Trophoblast cell (in vitro differentiated cells and primary cell): ENCODE data around the gene TMEM52.

Experiments
- DNase-seq, 2 donors: peaks; one replicate each; pipeline ENCODE4 v3.0.0-alpha.2; 2016
- H2AFZ ChIP-seq: 2 replicates; pipeline ENCODE4 v1.6.1; 2013; ENCODE audit warnings: low read length, moderate library complexity, mild to moderate bottlenecking; ENCODE audit not compliant: insufficient read depth, poor library complexity
- H2AK5ac ChIP-seq: 2 replicates; pipeline ENCODE4 v1.6.1; 2013; ENCODE audit warnings: mild to moderate bottlenecking, low read length
- H2BK120ac ChIP-seq: 2 replicates; pipeline ENCODE4 v1.6.1; 2013; ENCODE audit warnings: low read length, mild to moderate bottlenecking, moderate library complexity; ENCODE audit not compliant: insufficient read depth, poor library complexity
- H2BK12ac ChIP-seq: 2 replicates; pipeline ENCODE4 v1.6.1; 2013; ENCODE audit warnings: mild to moderate bottlenecking, low read length, moderate library complexity
- H2BK5ac ChIP-seq: 2 replicates; pipeline ENCODE4 v1.6.1; 2013; ENCODE audit warnings: low read length, low read depth, moderate library complexity, mild to moderate bottlenecking; ENCODE audit not compliant: poor library complexity
- H3K14ac ChIP-seq: 2 replicates; pipeline ENCODE4 v1.6.1; 2013; ENCODE audit warnings: mild to moderate bottlenecking, low read length
- H3K18ac ChIP-seq: 2 replicates; pipeline ENCODE4 v1.6.1; 2013; ENCODE audit warnings: mild to moderate bottlenecking, low read length
- H3K23ac ChIP-seq: 2 replicates; pipeline ENCODE4 v1.6.1; 2013; ENCODE audit warnings: low read length
- H3K27ac ChIP-seq: 2 replicates; pipeline ENCODE4 v1.5.1; 2013; ENCODE audit warnings: low read depth, mild to moderate bottlenecking, inconsistent platforms, low read length, moderate library complexity
- H3K27me3 ChIP-seq: 2 replicates; pipeline ENCODE4 v1.6.1; 2013; ENCODE audit warnings: inconsistent platforms, mild to moderate bottlenecking, low read length, moderate library complexity; ENCODE audit not compliant: insufficient read depth
- H3K36me3 ChIP-seq, 2 experiments: 1 replicate in 1 of 2; 2 replicates in 1 of 2; pipeline ENCODE4 v1.6.1; 2013; ENCODE audit warnings: low read length in 2 of 2, mild to moderate bottlenecking in 2 of 2, moderate library complexity in 1 of 2; ENCODE audit not compliant: insufficient read depth in 2 of 2, control insufficient read depth in 1 of 2
- H3K4ac ChIP-seq: 2 replicates; pipeline ENCODE4 v1.6.1; 2013; ENCODE audit warnings: low read depth, mild to moderate bottlenecking, low read length, moderate library complexity
- H3K4me1 ChIP-seq, 2 experiments: 1 replicate in 1 of 2; 2 replicates in 1 of 2; pipeline ENCODE4 v1.6.1; 2013; ENCODE audit warnings: low read length in 2 of 2, mild to moderate bottlenecking in 2 of 2, moderate library complexity in 1 of 2; ENCODE audit not compliant: insufficient read depth in 2 of 2, control insufficient read depth in 1 of 2
- H3K4me2 ChIP-seq: 2 replicates; pipeline ENCODE4 v1.6.1; 2013; ENCODE audit warnings: inconsistent platforms, mild to moderate bottlenecking, low read length, moderate library complexity
- H3K4me3 ChIP-seq: 2 replicates; pipeline ENCODE4 v1.5.1; 2013; ENCODE audit warnings: mild to moderate bottlenecking, low read depth, low read length, inconsistent platforms
- H3K79me1 ChIP-seq: one replicate; pipeline ENCODE4 v1.6.1; 2013; ENCODE audit warnings: low read length
- H3K79me2 ChIP-seq: 2 replicates; pipeline ENCODE4 v1.6.1; 2013; ENCODE audit warnings: low read length, mild to moderate bottlenecking; ENCODE audit not compliant: control insufficient read depth, insufficient read depth, poor library complexity
- H3K9ac ChIP-seq: 2 replicates; pipeline ENCODE4 v1.6.1; 2013; ENCODE audit warnings: mild to moderate bottlenecking, low read length
- H3K9me3 ChIP-seq: 2 replicates; pipeline ENCODE4 v1.6.1; 2013; ENCODE audit warnings: low read depth, mild to moderate bottlenecking, control low read depth, inconsistent platforms, low read length; ENCODE audit not compliant: insufficient read depth
- H4K12ac ChIP-seq: 2 replicates; pipeline ENCODE4 v1.6.1; 2013; ENCODE audit warnings: low read depth, mild to moderate bottlenecking, low read length, moderate library complexity
- H4K8ac ChIP-seq: 2 replicates; pipeline ENCODE4 v1.6.1; 2013; ENCODE audit warnings: low read depth, mild to moderate bottlenecking, low read length, moderate library complexity
- H4K91ac ChIP-seq: one replicate; pipeline ENCODE4 v1.6.1; 2013; ENCODE audit warnings: low read depth, mild to moderate bottlenecking, low read length, moderate library complexity
- WGBS: extraction: QIAGEN DNeasy Blood & Tissue Kit; methylation state at CpG from one replicate; pipeline ENCODE4 v1.1.7; 2013; ENCODE audit warnings: missing lambda C conversion rate; ENCODE audit not compliant: insufficient read length, insufficient coverage; ENCODE audit errors: extremely low coverage; 5-methylcytosine and 5-hydroxymethylcytosine counted together

TMEM52 gene

DNA sequence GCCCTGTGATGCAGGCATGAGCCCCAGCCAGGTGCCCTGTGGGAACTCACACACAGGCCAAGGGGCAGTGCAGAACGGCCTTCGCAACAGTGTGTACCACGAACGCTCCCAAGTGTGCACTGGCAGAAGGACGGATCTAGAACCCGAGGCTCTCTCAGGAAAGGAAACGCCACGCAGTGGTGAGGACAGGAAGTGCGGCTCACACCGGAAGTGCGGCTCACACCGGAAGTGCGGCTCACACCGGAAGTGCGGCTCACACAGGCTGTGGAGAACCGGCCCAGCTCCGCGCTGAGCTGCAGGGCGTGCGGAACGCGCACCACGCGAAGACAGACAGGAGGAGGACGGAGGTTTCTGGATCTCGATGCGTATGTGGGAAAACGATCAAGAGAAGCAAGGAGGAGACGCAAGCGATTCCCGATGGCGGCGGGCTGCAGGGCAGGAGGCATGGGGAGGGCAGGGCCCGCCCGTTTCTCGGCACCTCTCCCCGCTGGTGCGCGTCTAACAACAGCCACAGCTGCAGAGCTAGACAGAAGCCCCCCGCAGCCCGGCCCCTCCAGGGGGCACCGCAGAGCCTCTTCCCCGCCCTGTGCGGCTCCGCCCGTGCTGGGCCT, 35.9 kb upstream of the TMEM52 start:
- no CpG with 5 or more reads among the region's 46 CpGs for WGBS
- Histone ChIP-seq H4K8ac (no peak overlapping the region), H3K4me2 (no peak overlapping the region), H3K23ac (no peak overlapping the region), H2BK12ac (no peak overlapping the region), H4K91ac (no peak overlapping the region), H2AK5ac (no peak overlapping the region), H3K27ac (no peak overlapping the region), H2BK120ac (no peak overlapping the region), H2AFZ (no peak overlapping the region), H2BK5ac (no peak overlapping the region), H3K14ac (no peak overlapping the region), H3K79me1 (no peaks in the 10 kb centered on the region), H3K9ac (no peak overlapping the region), H3K4ac (no peak overlapping the region), H4K12ac (no peak overlapping the region), H3K18ac (no peak overlapping the region), H3K9me3 (peaks cover 2% of the 10 kb centered on the region), H3K79me2 (no peaks in the 10 kb centered on the region), H3K27me3 (no peaks in the 10 kb centered on the region), H3K4me1 (peaks cover 0 to 1% of the 10 kb centered on the region in 2 experiments), H3K4me3 (no peak overlapping the region), H3K36me3 (no peaks in the 10 kb centered on the region)
- no peak for DNase-seq

DNA sequence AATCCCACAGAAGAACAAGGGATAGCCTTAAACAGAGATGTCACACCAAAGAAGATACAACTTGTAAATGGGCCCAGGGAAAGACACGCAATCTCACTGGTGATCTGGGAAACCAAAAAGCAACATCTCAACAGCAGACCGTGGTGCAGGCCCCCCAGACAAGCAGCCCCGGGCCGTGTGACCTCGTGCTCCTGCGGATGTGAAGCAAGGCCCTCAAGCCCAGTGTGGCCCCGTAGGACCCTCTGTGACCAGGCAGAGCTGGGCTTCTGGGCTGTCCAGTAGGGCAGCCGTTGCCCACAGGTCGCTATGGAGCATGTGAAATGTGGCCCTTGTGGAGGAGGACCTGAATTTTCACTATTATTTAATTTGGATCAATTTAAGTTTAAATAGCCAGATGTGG, 34.9 kb upstream of the TMEM52 start:
- Histone ChIP-seq H4K8ac (no peak overlapping the region), H3K4me1 (no peaks in the 10 kb centered on the region), H3K18ac (no peak overlapping the region), H3K27me3 (no peaks in the 10 kb centered on the region), H4K91ac (no peak overlapping the region), H3K4ac (no peak overlapping the region), H3K36me3 (no peaks in the 10 kb centered on the region), H2AK5ac (no peak overlapping the region), H3K4me3 (no peak overlapping the region), H2BK12ac (no peak overlapping the region), H2BK120ac (no peak overlapping the region), H3K9ac (no peak overlapping the region), H3K9me3 (peaks cover 2% of the 10 kb centered on the region), H3K79me2 (no peaks in the 10 kb centered on the region), H3K23ac (no peak overlapping the region), H3K4me2 (no peak overlapping the region), H2AFZ (no peak overlapping the region), H3K27ac (no peak overlapping the region), H2BK5ac (no peak overlapping the region), H3K14ac (no peak overlapping the region), H4K12ac (no peak overlapping the region), H3K79me1 (no peaks in the 10 kb centered on the region)
- no CpG with 5 or more reads among the region's 9 CpGs for WGBS
- no peak for DNase-seq

DNA sequence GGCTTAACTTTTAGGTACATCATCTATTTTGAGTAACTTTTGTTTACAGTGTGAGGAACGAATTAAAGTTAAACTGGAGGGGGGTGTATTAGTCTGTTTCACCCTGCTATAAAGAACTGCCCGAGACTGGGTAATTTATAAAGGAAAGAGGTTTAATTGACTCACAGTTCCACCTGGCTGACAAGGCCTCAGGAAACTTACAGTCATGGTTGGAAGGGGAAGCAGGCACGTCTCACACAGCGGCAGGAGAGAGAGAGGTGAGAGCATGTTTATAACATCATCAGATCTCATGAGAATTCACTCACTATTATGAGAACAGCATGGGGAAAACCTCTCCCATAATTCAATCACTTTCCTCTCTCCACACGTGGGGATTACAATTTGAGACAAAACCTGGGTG, 31.9 kb upstream of the TMEM52 start:
- Histone ChIP-seq H3K79me2 (no peaks in the 10 kb centered on the region), H3K36me3 (no peaks in the 10 kb centered on the region), H3K4me3 (no peak overlapping the region), H3K4me2 (no peak overlapping the region), H3K4me1 (no peaks in the 10 kb centered on the region), H3K4ac (no peak overlapping the region), H3K14ac (no peak overlapping the region), H2BK120ac (no peak overlapping the region), H3K23ac (no peak overlapping the region), H3K27me3 (no peaks in the 10 kb centered on the region), H3K9me3 (peaks cover 2% of the 10 kb centered on the region), H3K79me1 (no peaks in the 10 kb centered on the region), H3K9ac (no peak overlapping the region), H4K12ac (no peak overlapping the region), H2BK5ac (no peak overlapping the region), H4K91ac (no peak overlapping the region), H3K18ac (no peak overlapping the region), H3K27ac (no peak overlapping the region), H2BK12ac (no peak overlapping the region), H2AK5ac (no peak overlapping the region), H4K8ac (no peak overlapping the region), H2AFZ (no peak overlapping the region)
- DNase-seq: no peak
- no CpG with 5 or more reads among the region's 5 CpGs for WGBS

DNA sequence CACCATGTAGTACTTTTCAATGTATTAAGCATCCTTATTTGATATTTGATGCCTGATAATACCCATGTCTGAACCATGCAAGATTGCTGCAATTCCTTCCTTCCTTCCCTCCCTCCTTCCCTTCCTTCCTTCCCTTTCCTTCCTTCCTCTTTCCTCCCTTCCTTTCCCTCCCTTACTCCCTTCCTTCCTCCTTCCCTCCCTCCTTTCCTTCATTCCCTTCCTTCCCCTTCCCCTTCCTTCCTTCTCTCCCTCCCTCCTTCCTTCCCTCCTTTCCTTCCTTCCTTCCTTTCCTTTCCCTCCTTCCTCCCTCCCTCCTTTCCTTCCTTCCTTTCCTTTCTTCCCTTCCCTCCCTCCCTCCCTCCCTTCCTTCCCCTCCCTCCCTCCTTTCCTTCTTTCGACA, 29.7 kb upstream of the TMEM52 start:
- Histone ChIP-seq H3K9ac (no peak overlapping the region), H3K79me2 (no peaks in the 10 kb centered on the region), H4K8ac (no peak overlapping the region), H2BK5ac (no peak overlapping the region), H3K79me1 (no peaks in the 10 kb centered on the region), H3K4me1 (peaks cover 0 to 1% of the 10 kb centered on the region in 2 experiments), H3K9me3 (no peaks in the 10 kb centered on the region), H3K36me3 (no peaks in the 10 kb centered on the region), H3K4me2 (no peak overlapping the region), H3K4me3 (no peak overlapping the region), H2BK12ac (no peak overlapping the region), H2BK120ac (no peak overlapping the region), H4K12ac (no peak overlapping the region), H2AFZ (no peak overlapping the region), H3K4ac (no peak overlapping the region), H3K14ac (no peak overlapping the region), H3K23ac (no peak overlapping the region), H2AK5ac (no peak overlapping the region), H4K91ac (no peak overlapping the region), H3K27ac (no peak overlapping the region), H3K18ac (no peak overlapping the region), H3K27me3 (no peaks in the 10 kb centered on the region)
- DNase-seq: no peak
- WGBS: no CpG with 5 or more reads among the region's 1 CpG
